ENCODE data around the gene S100A10. TPM values are rescaled to one million over a fixed set of nuclear protein-coding genes. Genes with fewer than 3 reads are reported as not detected.

Gene S100A10
- total RNA-seq, 2 experiments from 2014 or later, result 333 to 424 TPM

- H3K27ac Mint-ChIP-seq, result no peak overlapping the region
- DNase-seq (no peak), ATAC-seq (no peak)
- CTCF ChIA-PET, result interaction anchor here (1.2 to 20.0 kb wide), 5 partner anchors 9 to 55 kb away, joined by 3 to 522 read pairs (median 174); partner anchors contain the start of gene S100A10
- H3K27me3 Mint-ChIP-seq, result no peaks in the 10 kb centered on the region
- H3K4me1 Mint-ChIP-seq, result peaks cover 74% of the 10 kb centered on the region
- peaks cover 46% of the 10 kb centered on the region for H3K36me3 Mint-ChIP-seq
- no peaks in the 10 kb centered on the region for H3K9me3 Mint-ChIP-seq (ENCODE audit: low read depth)
- H3K4me3 Mint-ChIP-seq, result peak overlapping the region; percentile 11
Measured at GRCh38 chr1:151990856-151991198, 2.8 kb downstream of the S100A10 start.

- DNase-seq (no peak), ATAC-seq (no peak)
- Mint-ChIP-seq H3K4me3 (peak overlapping the region; percentile 11), H3K36me3 (peaks cover 51% of the 10 kb centered on the region), H3K27me3 (no peaks in the 10 kb centered on the region), H3K9me3 (ENCODE audit: low read depth) (no peaks in the 10 kb centered on the region), H3K4me1 (peaks cover 77% of the 10 kb centered on the region), H3K27ac (peak overlapping the region; percentile 34)
- CTCF ChIA-PET, result interaction anchor here (1.2 to 20.0 kb wide), 5 partner anchors 9 to 44 kb away, joined by 3 to 522 read pairs (median 17); partner anchors contain the start of gene S100A10
Measured at GRCh38 chr1:151990058-151990855, 3.4 kb downstream of the S100A10 start.

GRCh38 chr1:151989211-151989862 lies 4.3 kb downstream of the S100A10 start:
- no peak for ATAC-seq
- peak; percentile 73 for DNase-seq
- Mint-ChIP-seq H3K27me3 (no peaks in the 10 kb centered on the region), H3K36me3 (peaks cover 58% of the 10 kb centered on the region), H3K9me3 (ENCODE audit: low read depth) (no peaks in the 10 kb centered on the region), H3K27ac (peak overlapping the region; percentile 51), H3K4me1 (peaks cover 80% of the 10 kb centered on the region), H3K4me3 (peak overlapping the region; percentile 2)
- CTCF ChIA-PET, result interaction anchor here (1.2 to 20.0 kb wide), 4 partner anchors 10 to 39 kb away, joined by 3 to 522 read pairs (median 96); partner anchors contain the start of gene S100A10

GRCh38 chr1:151988405-151988923 lies 5.2 kb downstream of the S100A10 start:
- Mint-ChIP-seq H3K27ac (no peak overlapping the region), H3K27me3 (no peaks in the 10 kb centered on the region), H3K36me3 (peaks cover 67% of the 10 kb centered on the region), H3K4me1 (peaks cover 87% of the 10 kb centered on the region), H3K9me3 (ENCODE audit: low read depth) (no peaks in the 10 kb centered on the region), H3K4me3 (no peak overlapping the region)
- no peak for DNase-seq
- no peak for ATAC-seq
- CTCF ChIA-PET, result interaction anchor here (1.5 to 20.0 kb wide), 4 partner anchors 11 to 36 kb away, joined by 4 to 522 read pairs (median 96); partner anchors contain the start of gene S100A10

- Mint-ChIP-seq H3K36me3 (peaks cover 69% of the 10 kb centered on the region), H3K27ac (peak overlapping the region; percentile 26)
- CTCF ChIA-PET, result interaction anchor here (0.9 to 20.0 kb wide), 7 partner anchors 10 to 251 kb away, joined by 3 to 522 read pairs (median 5); partner anchors contain the start of gene S100A10
Measured at GRCh38 chr1:151986501-151987190, 7.0 kb downstream of the S100A10 start.

GRCh38 chr1:151985768-151986167 lies 7.9 kb downstream of the S100A10 start:
- Mint-ChIP-seq H3K27me3 (no peaks in the 10 kb centered on the region), H3K36me3 (peaks cover 76% of the 10 kb centered on the region), H3K9me3 (ENCODE audit: low read depth) (no peaks in the 10 kb centered on the region), H3K4me1 (peaks cover 79% of the 10 kb centered on the region), H3K27ac (peak overlapping the region; percentile 85), H3K4me3 (peak overlapping the region; percentile 11)
- DNase-seq (no peak), ATAC-seq (no peak)
- CTCF ChIA-PET, result interaction anchor here (1.4 to 20.0 kb wide), 3 partner anchors 14 to 49 kb away, joined by 5 to 522 read pairs (median 174); partner anchors contain the start of gene S100A10

More at GRCh38 chr1:151986501-151987190, 7.0 kb downstream of the S100A10 start:
- ATAC-seq (no peak), DNase-seq (no peak)
- Mint-ChIP-seq H3K9me3 (ENCODE audit: low read depth) (no peaks in the 10 kb centered on the region), H3K4me1 (peaks cover 86% of the 10 kb centered on the region), H3K4me3 (no peak overlapping the region), H3K27me3 (no peaks in the 10 kb centered on the region)

GRCh38 chr1:151985270-151985669 lies 8.4 kb downstream of the S100A10 start:
- Mint-ChIP-seq H3K9me3 (ENCODE audit: low read depth) (no peaks in the 10 kb centered on the region), H3K4me3 (peak overlapping the region; percentile 38), H3K36me3 (peaks cover 77% of the 10 kb centered on the region)

GRCh38 chr1:151984313-151984956 lies 9.2 kb downstream of the S100A10 start:
- Mint-ChIP-seq H3K36me3 (peaks cover 80% of the 10 kb centered on the region), H3K4me3 (peak overlapping the region; percentile 56), H3K9me3 (ENCODE audit: low read depth) (no peaks in the 10 kb centered on the region), H3K4me1 (peaks cover 68% of the 10 kb centered on the region), H3K27me3 (no peaks in the 10 kb centered on the region), H3K27ac (peak overlapping the region; percentile 85)
- ATAC-seq (peak; percentile 89), DNase-seq (peak; percentile 87)
- CTCF ChIA-PET, result interaction anchor here (1.0 to 13.7 kb wide), 9 partner anchors 9 to 209 kb away, joined by 3 to 174 read pairs (median 5); partner anchors contain the start of gene S100A10

More at GRCh38 chr1:151985270-151985669, 8.4 kb downstream of the S100A10 start:
- ATAC-seq, result no peak
- Mint-ChIP-seq H3K27ac (peak overlapping the region; percentile 85), H3K27me3 (no peaks in the 10 kb centered on the region), H3K4me1 (peaks cover 74% of the 10 kb centered on the region)
- CTCF ChIA-PET, result interaction anchor here (1.4 to 20.0 kb wide), 6 partner anchors 14 to 53 kb away, joined by 3 to 522 read pairs (median 26); partner anchors contain the start of gene S100A10
- DNase-seq, result no peak

- no peaks in the 10 kb centered on the region for H3K9me3 Mint-ChIP-seq (ENCODE audit: low read depth)
- ATAC-seq (no peak), DNase-seq (no peak)
- peaks cover 52% of the 10 kb centered on the region for H3K4me1 Mint-ChIP-seq
- peaks cover 68% of the 10 kb centered on the region for H3K36me3 Mint-ChIP-seq
- peak overlapping the region; percentile 17 for H3K27ac Mint-ChIP-seq
- no peak overlapping the region for H3K4me3 Mint-ChIP-seq
- H3K27me3 Mint-ChIP-seq, result peaks cover 2% of the 10 kb centered on the region
- CTCF ChIA-PET, result interaction anchor here (0.8 to 13.7 kb wide), 7 partner anchors 7 to 92 kb away, joined by 3 to 174 read pairs (median 5); partner anchors contain the start of gene S100A10
Measured at GRCh38 chr1:151982300-151983005, 11.2 kb downstream of the S100A10 start.

- peaks cover 7% of the 10 kb centered on the region for H3K27me3 Mint-ChIP-seq
- ATAC-seq, result no peak
- H3K36me3 Mint-ChIP-seq, result peaks cover 58% of the 10 kb centered on the region
- no peak for DNase-seq
- H3K4me1 Mint-ChIP-seq, result peaks cover 44% of the 10 kb centered on the region
- CTCF ChIA-PET, result interaction anchor here (0.7 to 13.7 kb wide), 3 partner anchors 10 to 18 kb away, joined by 3 to 174 read pairs (median 46); partner anchors contain the start of gene S100A10
- H3K4me3 Mint-ChIP-seq, result no peak overlapping the region
- no peak overlapping the region for H3K27ac Mint-ChIP-seq
- no peaks in the 10 kb centered on the region for H3K9me3 Mint-ChIP-seq (ENCODE audit: low read depth)
Measured at GRCh38 chr1:151981178-151981525, 12.5 kb downstream of the S100A10 start.

- H3K4me3 Mint-ChIP-seq, result no peak overlapping the region
Measured at GRCh38 chr1:151980287-151981177, 13.1 kb downstream of the S100A10 start.

More at GRCh38 chr1:151980287-151981177, 13.1 kb downstream of the S100A10 start:
- CTCF ChIA-PET, result interaction anchor here (0.7 to 13.7 kb wide), 3 partner anchors 9 to 19 kb away, joined by 3 to 174 read pairs (median 46); partner anchors contain the start of gene S100A10
- ATAC-seq (no peak), DNase-seq (no peak)
- Mint-ChIP-seq H3K27ac (no peak overlapping the region), H3K36me3 (peaks cover 52% of the 10 kb centered on the region), H3K27me3 (peaks cover 7% of the 10 kb centered on the region), H3K4me1 (peaks cover 38% of the 10 kb centered on the region), H3K9me3 (ENCODE audit: low read depth) (no peaks in the 10 kb centered on the region)
